ENCODE measurements around the gene CATSPER4. TPM values are rescaled to one million over a fixed set of nuclear protein-coding genes. Genes with fewer than 3 reads are reported as not detected.

Gene CATSPER4
- total RNA-seq, 1 experiment from 2014 or later = not detected

GRCh38 chr1:26169198-26169554 lies 21.2 kb upstream of the CATSPER4 start:
- H3K27ac ChIP-seq (ENCODE audit: insufficient read length, low read depth, low read length) = no peak overlapping the region

More at GRCh38 chr1:26169198-26169554, 21.2 kb upstream of the CATSPER4 start:
- H2BK5ac ChIP-seq (ENCODE audit: insufficient read length, low read length) = no peak overlapping the region
- no peak overlapping the region for H3K14ac ChIP-seq (ENCODE audit: insufficient read depth, low read length)
- no peaks in the 10 kb centered on the region for H4K20me1 ChIP-seq (ENCODE audit: control insufficient read depth, insufficient read depth, insufficient read length)
- TF ChIP-seq, protein P1, sequence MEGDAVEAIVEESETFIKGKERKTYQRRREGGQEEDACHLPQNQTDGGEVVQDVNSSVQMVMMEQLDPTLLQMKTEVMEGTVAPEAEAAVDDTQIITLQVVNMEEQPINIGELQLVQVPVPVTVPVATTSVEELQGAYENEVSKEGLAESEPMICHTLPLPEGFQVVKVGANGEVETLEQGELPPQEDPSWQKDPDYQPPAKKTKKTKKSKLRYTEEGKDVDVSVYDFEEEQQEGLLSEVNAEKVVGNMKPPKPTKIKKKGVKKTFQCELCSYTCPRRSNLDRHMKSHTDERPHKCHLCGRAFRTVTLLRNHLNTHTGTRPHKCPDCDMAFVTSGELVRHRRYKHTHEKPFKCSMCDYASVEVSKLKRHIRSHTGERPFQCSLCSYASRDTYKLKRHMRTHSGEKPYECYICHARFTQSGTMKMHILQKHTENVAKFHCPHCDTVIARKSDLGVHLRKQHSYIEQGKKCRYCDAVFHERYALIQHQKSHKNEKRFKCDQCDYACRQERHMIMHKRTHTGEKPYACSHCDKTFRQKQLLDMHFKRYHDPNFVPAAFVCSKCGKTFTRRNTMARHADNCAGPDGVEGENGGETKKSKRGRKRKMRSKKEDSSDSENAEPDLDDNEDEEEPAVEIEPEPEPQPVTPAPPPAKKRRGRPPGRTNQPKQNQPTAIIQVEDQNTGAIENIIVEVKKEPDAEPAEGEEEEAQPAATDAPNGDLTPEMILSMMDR (conservative IDR thresholded peaks at IDR 0.05) = no peak
- peaks cover 4% of the 10 kb centered on the region for H3K79me1 ChIP-seq (ENCODE audit: insufficient read depth, low read depth, low read length, poor library complexity, severe bottlenecking)
- peak overlapping the region; percentile 83 to 88 for H3K4me3 Mint-ChIP-seq
- peaks cover 0 to 8% (median 7%) of the 10 kb centered on the region in 3 experiments; a peak in 3 of 7 replicates for H3K36me3 Mint-ChIP-seq (ENCODE audit: insufficient read depth in 1 of 3, low read depth in 3 of 3)
- H3K4ac ChIP-seq (ENCODE audit: low read depth, low read length) = no peak overlapping the region
- H3K23me2 ChIP-seq (ENCODE audit: insufficient read length, low read depth, low read length, poor library complexity, severe bottlenecking) = peaks cover 13% of the 10 kb centered on the region
- H2BK20ac ChIP-seq (ENCODE audit: low read depth, low read length, poor library complexity, severe bottlenecking) = no peak overlapping the region
- H4K8ac ChIP-seq (replicated peaks; ENCODE audit: insufficient read length, low read depth, low read length) = no peak overlapping the region
- peaks cover 33 to 59% of the 10 kb centered on the region in 2 experiments for H3K4me1 Mint-ChIP-seq
- peak overlapping the region; percentile 78 for H3K4me2 ChIP-seq (ENCODE audit: insufficient read depth, insufficient read length, low read length)
- H2BK120ac ChIP-seq (ENCODE audit: low read depth, low read length, poor library complexity, severe bottlenecking) = no peak overlapping the region
- peaks cover 40% of the 10 kb centered on the region for H3K27me3 Mint-ChIP-seq (ENCODE audit: low read depth)
- peak overlapping the region in 2 of 3 experiments; percentile 63 to 67; a peak in 2 of 7 replicates for H3K27ac Mint-ChIP-seq
- no peak overlapping the region for H3T11ph ChIP-seq (ENCODE audit: low read length)
- no peak overlapping the region for H3K18ac ChIP-seq (ENCODE audit: insufficient read length, low read depth, low read length)
- peaks cover 4% of the 10 kb centered on the region; the same call in 1 of the 2 replicates for H3K79me2 ChIP-seq (ENCODE audit: insufficient read depth, low read length)
- H4K5ac ChIP-seq (ENCODE audit: insufficient read length, low read depth, low read length) = no peak overlapping the region
- no CpG with 5 or more reads among the region's 4 CpGs for WGBS (ENCODE audit: extremely low coverage, insufficient read length, low lambda C conversion rate)
- H3K9ac ChIP-seq (ENCODE audit: extremely low read depth, insufficient read length, low read length) = no peak overlapping the region
- H3K23ac ChIP-seq (ENCODE audit: insufficient read length, low read depth, low read length) = no peak overlapping the region
- H3K56ac ChIP-seq (ENCODE audit: insufficient read length, low read depth, low read length) = no peak overlapping the region
- H3K27me3 ChIP-seq (ENCODE audit: insufficient read depth, low read length) = no peaks in the 10 kb centered on the region; the same call in 1 of the 2 replicates
- no peak for DNase-seq
- no peak overlapping the region for H2AFZ ChIP-seq (ENCODE audit: low read length)
- no peaks in the 10 kb centered on the region for H3K9me3 Mint-ChIP-seq
- H3K4me1 ChIP-seq (ENCODE audit: insufficient read depth, low read length) = peaks cover 6% of the 10 kb centered on the region; the same call in 1 of the 2 replicates
- H4K91ac ChIP-seq (ENCODE audit: insufficient read length, low read depth, low read length) = no peak overlapping the region
- H2BK15ac ChIP-seq (ENCODE audit: low read depth, low read length) = no peak overlapping the region
- no peak overlapping the region for H2BK12ac ChIP-seq (ENCODE audit: insufficient read length, low read depth, low read length)
- no peaks in the 10 kb centered on the region for H3K9me3 ChIP-seq (ENCODE audit: control insufficient read depth, low read depth, low read length)
- no peak overlapping the region for H2AK5ac ChIP-seq (ENCODE audit: insufficient read length, low read length)
